Epithelial cell of proximal tubule (primary cell): ENCODE results near the gene DCD. TPM values are rescaled to one million over a fixed set of nuclear protein-coding genes. Genes with fewer than 3 reads are reported as not detected.

ENCODE experiments used
- DNase-seq: peaks from one replicate; pipeline ENCODE4 v3.0.0-alpha.2; 2011; ENCODE audit warnings: low read depth
- H3K4me3 ChIP-seq: 2 replicates; pipeline ENCODE4 v1.5.1; 2011; ENCODE audit warnings: low read depth, mild to moderate bottlenecking, low read length
- total RNA-seq: library from RNA; depleted of rRNA; stranded (reverse); fragments of >200 nt; gene quantifications from 2 replicates; pipeline ENCODE4 v1.2.3, GENCODE V29; 2015
- TF ChIP-seq, protein P1 (sequence below): conservative IDR thresholded peaks from 2 replicates; pipeline ENCODE4 v1.5.1; 2012; ENCODE audit warnings: low read depth, mild to moderate bottlenecking, low read length

Gene DCD
- total RNA-seq, 1 donor from 2014 or later, result not detected

DNA sequence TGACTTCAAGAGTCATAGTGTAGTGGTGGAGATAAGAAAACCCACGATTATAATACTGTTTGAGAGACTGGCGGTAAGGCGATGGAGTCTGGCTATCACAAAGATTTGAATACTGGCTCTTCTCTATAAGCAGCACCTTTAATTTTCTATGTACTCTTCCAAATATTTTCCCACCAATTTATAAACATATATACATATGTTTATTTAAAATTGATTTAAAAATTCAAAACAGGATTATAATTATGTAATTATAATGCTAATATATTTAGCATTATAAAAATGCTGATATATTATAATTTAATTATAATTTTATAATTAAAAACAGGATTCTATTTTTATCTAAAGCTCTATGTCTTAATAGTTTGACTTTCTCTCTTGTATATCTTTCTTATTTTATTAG lies 15.4 kb upstream of the DCD start:
- TF ChIP-seq, protein P1, sequence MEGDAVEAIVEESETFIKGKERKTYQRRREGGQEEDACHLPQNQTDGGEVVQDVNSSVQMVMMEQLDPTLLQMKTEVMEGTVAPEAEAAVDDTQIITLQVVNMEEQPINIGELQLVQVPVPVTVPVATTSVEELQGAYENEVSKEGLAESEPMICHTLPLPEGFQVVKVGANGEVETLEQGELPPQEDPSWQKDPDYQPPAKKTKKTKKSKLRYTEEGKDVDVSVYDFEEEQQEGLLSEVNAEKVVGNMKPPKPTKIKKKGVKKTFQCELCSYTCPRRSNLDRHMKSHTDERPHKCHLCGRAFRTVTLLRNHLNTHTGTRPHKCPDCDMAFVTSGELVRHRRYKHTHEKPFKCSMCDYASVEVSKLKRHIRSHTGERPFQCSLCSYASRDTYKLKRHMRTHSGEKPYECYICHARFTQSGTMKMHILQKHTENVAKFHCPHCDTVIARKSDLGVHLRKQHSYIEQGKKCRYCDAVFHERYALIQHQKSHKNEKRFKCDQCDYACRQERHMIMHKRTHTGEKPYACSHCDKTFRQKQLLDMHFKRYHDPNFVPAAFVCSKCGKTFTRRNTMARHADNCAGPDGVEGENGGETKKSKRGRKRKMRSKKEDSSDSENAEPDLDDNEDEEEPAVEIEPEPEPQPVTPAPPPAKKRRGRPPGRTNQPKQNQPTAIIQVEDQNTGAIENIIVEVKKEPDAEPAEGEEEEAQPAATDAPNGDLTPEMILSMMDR, result no peak
- H3K4me3 ChIP-seq, result no peak overlapping the region
- no peak for DNase-seq

DNA sequence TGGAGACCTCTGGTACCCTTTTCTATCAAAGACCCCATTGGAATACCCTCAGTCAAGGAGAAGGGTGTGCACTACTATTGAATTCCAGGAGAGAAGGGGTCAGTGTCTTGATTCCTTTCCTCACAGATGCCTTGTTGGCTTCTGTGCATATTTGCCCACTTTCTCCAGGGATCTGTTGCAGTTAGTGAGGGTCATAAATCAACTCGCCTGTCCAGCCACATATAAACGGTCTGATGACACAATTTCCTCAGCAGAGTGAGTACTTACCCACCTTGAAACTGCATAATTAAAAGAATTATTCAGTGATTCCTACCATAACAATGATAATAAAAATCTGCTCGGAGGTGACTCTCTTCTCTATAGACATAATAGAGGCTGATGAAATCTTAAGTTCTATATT lies 13.9 kb upstream of the DCD start:
- TF ChIP-seq, protein P1, result no peak
- H3K4me3 ChIP-seq, result no peak overlapping the region
- DNase-seq, result no peak

DNA sequence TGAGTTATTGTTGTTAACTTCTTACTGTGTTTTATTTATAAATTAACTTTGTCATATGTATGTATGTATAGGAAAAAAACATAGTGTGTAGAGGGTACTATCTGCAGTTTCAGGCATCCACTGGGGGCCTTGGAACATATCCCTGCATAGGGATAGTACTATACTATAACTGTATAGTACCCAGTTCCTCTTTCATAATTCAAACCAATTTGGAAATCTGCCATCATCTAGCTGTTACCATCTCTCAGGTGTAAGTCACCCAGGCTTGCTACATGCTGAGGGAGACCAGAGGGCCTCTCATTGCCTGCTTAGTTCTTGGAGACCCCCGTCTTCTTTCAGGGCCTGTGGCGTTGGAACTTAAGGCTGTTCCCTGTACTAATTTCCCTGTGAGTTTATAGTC lies 12.9 kb upstream of the DCD start:
- no peak overlapping the region for H3K4me3 ChIP-seq
- TF ChIP-seq, protein P1, result no peak
- no peak for DNase-seq

DNA sequence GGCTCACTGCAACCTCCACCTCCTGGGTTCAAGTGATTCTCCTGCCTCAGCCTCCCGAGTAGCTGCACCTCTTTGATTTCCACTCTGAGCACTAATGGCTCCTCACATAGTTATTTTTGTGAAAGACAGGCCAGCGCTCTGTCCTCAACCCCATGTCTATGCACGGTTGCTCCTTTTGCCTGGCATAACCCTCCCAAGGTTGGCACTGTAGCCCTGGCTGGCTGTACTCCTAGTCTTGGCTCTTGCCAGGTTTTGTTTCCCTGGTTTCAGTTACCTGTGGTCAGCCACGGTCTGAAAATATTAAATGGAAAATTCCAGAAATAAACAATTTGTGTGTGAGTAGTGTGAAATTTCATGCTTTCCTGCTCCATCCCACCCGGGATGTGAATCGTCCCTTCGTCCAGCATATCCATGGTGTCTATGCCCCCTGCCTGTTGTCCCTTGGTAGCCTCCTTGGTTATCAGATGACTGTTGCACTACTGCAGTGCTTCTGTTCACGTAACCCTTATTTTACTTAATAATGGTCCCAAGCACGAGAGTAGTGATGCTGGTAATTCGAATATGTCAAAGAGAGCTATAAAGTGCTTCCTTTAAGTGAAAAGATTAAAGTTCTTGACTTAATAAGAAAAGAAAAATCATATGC lies 12.3 kb upstream of the DCD start:
- DNase-seq, result no peak
- no peak overlapping the region for H3K4me3 ChIP-seq
- TF ChIP-seq, protein P1, result no peak

DNA sequence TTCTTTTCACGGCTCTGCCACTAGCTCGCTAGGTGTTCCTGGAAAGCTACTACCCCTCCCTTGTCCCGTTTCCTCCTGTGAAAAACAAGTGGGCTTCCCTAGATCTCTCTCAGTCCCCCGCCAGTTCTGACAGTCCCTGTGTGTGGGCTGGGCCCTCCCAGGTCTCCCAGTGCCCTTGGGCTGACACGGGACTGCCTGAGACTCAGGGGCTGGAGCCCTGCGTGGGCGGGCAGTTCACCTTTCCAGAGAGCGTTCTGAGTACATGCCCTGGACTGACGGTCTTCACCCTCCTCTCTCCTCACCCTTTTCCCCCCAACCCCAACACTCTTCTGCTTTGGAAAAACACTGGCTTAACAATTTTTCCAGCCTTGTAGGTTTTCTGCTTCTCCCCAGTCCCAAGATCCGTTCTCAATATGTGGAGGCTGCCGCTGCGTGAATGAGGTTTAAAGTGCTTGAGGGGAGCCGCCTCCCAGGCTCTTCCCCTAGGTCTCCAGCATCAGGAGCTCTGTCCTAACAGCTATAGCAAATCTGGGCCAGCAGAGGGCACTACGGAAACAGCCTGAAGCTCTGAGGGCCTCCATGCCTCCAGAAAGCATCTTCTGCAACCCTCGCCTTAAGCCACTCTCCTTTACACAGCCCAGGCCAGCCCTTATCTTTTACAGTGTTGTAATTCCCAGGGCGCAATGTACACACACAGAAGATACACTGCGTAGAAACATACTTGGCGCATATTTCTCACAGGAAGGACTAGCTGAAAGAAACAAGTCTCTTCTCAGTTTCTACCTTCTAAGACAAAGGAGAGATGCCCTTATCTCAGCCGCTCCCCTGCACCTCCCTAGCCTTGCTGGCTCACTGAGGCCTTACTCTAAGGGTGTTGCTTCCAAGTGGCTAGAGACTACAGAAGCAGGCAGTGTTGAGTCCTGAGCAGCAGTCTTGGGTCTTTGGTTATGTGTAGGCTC lies 10.4 kb upstream of the DCD start:
- TF ChIP-seq, protein P1, result peak; percentile 83
- DNase-seq, result no peak

DNA sequence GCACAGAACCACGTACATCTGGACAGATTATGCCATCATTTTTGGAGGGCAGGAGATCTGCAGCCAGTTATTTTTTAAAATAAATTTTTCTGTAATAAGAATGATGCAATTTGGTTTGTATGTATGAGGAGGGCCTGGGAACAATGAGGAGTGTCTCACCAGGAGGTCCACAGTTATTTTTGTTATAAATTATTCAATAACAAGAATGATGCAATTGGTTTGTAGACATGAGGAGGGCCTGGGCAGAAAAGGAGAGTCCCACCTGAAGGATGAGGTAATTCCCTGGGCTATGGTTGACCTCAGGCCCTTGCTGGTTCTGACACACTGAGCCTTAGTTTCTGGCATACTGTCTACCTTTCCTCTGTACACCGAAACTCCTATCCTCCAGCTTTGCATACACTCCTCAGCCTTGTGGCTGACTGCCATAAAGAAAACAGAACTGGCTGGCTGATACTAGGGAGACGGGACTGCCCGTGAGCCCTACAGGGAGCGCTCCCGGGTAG lies 9.0 kb upstream of the DCD start:
- no peak overlapping the region for H3K4me3 ChIP-seq
- TF ChIP-seq, protein P1, result no peak
- no peak for DNase-seq

More for the DNA sequence above, 10.4 kb upstream of the DCD start:
- H3K4me3 ChIP-seq, result no peak overlapping the region
